ENCODE results near the gene TIGD3. TPM values are rescaled to one million over a fixed set of nuclear protein-coding genes. Genes with fewer than 3 reads are reported as not detected.

The TIGD3 gene
- total RNA-seq, 1 experiment from 2014 or later: 1.3 TPM

DNA sequence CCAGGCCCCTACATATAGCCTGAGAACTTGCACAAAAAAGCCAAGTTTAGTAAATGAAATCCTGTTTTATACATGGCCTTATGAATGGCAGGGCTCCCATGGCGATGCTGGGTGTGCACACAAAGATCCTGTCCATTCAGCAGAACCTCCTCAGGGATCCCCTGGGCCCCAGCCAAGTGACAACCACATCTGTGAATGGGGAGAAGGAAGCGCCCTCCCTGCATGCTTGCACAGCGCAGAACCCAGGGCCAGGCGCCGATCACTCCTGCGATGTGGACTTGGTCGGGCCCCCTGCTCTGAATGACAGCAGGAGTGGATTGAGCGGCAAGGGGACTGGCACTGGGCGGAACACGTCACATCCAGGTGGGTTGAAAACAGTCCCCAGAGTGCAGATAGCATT is 44.3 kb upstream of the TIGD3 start:
- H3K4me2 ChIP-seq (ENCODE audit: low read length): no peak overlapping the region
- BruUV-seq (replicated peaks): no TSS peak
- H3K27me3 ChIP-seq (ENCODE audit: low read length): no peaks in the 10 kb centered on the region
- H4K20me1 ChIP-seq (ENCODE audit: low read length): no peaks in the 10 kb centered on the region
- ATAC-seq: no peak
- H3F3A ChIP-seq (ENCODE audit: low read length, unreplicated experiment): no peaks in the 10 kb centered on the region
- H2AFZ ChIP-seq (ENCODE audit: low read length): no peak overlapping the region
- ChIA-PET POLR2A (ENCODE audit: unreplicated experiment) (no interaction called here), CTCF (interaction anchor here (0.9 kb wide), 1 partner anchor 35 kb away, joined by 33 read pairs; no protein-coding TSS in a partner anchor)
- H3K79me2 ChIP-seq (ENCODE audit: low read length): peaks cover 5% of the 10 kb centered on the region
- TF ChIP-seq, protein P1, sequence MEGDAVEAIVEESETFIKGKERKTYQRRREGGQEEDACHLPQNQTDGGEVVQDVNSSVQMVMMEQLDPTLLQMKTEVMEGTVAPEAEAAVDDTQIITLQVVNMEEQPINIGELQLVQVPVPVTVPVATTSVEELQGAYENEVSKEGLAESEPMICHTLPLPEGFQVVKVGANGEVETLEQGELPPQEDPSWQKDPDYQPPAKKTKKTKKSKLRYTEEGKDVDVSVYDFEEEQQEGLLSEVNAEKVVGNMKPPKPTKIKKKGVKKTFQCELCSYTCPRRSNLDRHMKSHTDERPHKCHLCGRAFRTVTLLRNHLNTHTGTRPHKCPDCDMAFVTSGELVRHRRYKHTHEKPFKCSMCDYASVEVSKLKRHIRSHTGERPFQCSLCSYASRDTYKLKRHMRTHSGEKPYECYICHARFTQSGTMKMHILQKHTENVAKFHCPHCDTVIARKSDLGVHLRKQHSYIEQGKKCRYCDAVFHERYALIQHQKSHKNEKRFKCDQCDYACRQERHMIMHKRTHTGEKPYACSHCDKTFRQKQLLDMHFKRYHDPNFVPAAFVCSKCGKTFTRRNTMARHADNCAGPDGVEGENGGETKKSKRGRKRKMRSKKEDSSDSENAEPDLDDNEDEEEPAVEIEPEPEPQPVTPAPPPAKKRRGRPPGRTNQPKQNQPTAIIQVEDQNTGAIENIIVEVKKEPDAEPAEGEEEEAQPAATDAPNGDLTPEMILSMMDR (conservative IDR thresholded peaks at IDR 0.05; ENCODE audit: low read depth, low read length): no peak
- TF ChIP-seq EZH2phosphoT487 (IDR thresholded peaks at IDR 0.05; ENCODE audit: borderline replicate concordance, low read length) (no peak), EZH2 (IDR thresholded peaks at IDR 0.05; ENCODE audit: low read length, unreplicated experiment) (no peak)
- DNase-seq: no peak
- intact Hi-C loops (cut with micrococcal nuclease): loop anchor here (10.0 kb wide), 1 partner anchor 125 kb away; the partner anchor contains the start of gene CAPN1
- H3K4me1 ChIP-seq (ENCODE audit: insufficient read depth, low read length): peaks cover 23% of the 10 kb centered on the region
- no peaks in the 10 kb centered on the region for H3K9me2 ChIP-seq (replicated peaks; ENCODE audit: low read length)
- H3K9me3 ChIP-seq (ENCODE audit: low read length): no peaks in the 10 kb centered on the region
- no peak overlapping the region for H3K27ac ChIP-seq (ENCODE audit: low read length)
- H3K36me3 ChIP-seq (ENCODE audit: low read depth, low read length): no peaks in the 10 kb centered on the region
- H3K4me3 ChIP-seq (ENCODE audit: low read length): no peak overlapping the region
- no peak overlapping the region for H3K9ac ChIP-seq (ENCODE audit: low read length)

DNA sequence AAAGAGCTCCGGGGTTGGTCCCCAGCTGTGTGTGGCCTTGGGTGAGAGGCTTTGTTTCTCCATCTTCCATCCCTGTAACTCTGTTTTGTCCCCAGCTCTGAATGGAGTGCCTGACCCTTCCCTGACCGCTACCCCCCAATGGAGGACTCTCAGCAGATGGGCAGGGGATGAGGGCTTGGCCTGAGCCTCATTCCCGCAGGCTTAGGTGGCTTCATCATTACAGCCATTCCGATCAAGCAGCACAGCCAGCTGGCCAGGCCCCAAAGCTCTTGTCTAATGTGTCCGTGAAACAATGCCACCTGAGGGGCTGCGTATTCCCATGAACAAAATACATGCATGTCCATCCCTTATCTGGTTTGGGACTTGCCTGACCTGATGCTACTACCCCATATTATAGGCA is 43.8 kb upstream of the TIGD3 start:
- BruUV-seq (replicated peaks): no TSS peak
- no peaks in the 10 kb centered on the region for H3K9me3 ChIP-seq (ENCODE audit: low read length)
- H3K79me2 ChIP-seq (ENCODE audit: low read length): peaks cover 10% of the 10 kb centered on the region
- H4K20me1 ChIP-seq (ENCODE audit: low read length): no peaks in the 10 kb centered on the region
- ChIA-PET POLR2A (ENCODE audit: unreplicated experiment) (no interaction called here), CTCF (interaction anchor here (0.9 kb wide), 1 partner anchor 36 kb away, joined by 33 read pairs; no protein-coding TSS in a partner anchor)
- DNase-seq (no peak), ATAC-seq (no peak)
- H3K9me2 ChIP-seq (replicated peaks; ENCODE audit: low read length): no peaks in the 10 kb centered on the region
- H3F3A ChIP-seq (ENCODE audit: low read length, unreplicated experiment): no peaks in the 10 kb centered on the region
- H3K4me3 ChIP-seq (ENCODE audit: low read length): no peak overlapping the region
- H3K27ac ChIP-seq (ENCODE audit: low read length): peak overlapping the region; percentile 24
- H3K4me2 ChIP-seq (ENCODE audit: low read length): 0 out of 2 replicates have a peak overlapping the region, but pooled peaks have one; percentile 4
- TF ChIP-seq EZH2phosphoT487 (IDR thresholded peaks at IDR 0.05; ENCODE audit: borderline replicate concordance, low read length): no peak
- no peak for TF ChIP-seq EZH2 (IDR thresholded peaks at IDR 0.05; ENCODE audit: low read length, unreplicated experiment)
- TF ChIP-seq, protein P1 (conservative IDR thresholded peaks at IDR 0.05; ENCODE audit: low read depth, low read length): no peak
- intact Hi-C loops (cut with micrococcal nuclease): loop anchor here (10.0 kb wide), 1 partner anchor 126 kb away; the partner anchor contains the start of gene CAPN1
- peaks cover 23% of the 10 kb centered on the region for H3K4me1 ChIP-seq (ENCODE audit: insufficient read depth, low read length)
- no peaks in the 10 kb centered on the region for H3K27me3 ChIP-seq (ENCODE audit: low read length)
- no peak overlapping the region for H3K9ac ChIP-seq (ENCODE audit: low read length)
- H3K36me3 ChIP-seq (ENCODE audit: low read depth, low read length): no peaks in the 10 kb centered on the region
- H2AFZ ChIP-seq (ENCODE audit: low read length): no peak overlapping the region

- H3K27ac ChIP-seq (ENCODE audit: low read length): peak overlapping the region; percentile 24
- ATAC-seq: no peak
- POLR2A ChIA-PET (ENCODE audit: unreplicated experiment): no interaction called here
Measured at GRCh38 chr11:65311170-65311678, 43.3 kb upstream of the TIGD3 start.

More at GRCh38 chr11:65311170-65311678, 43.3 kb upstream of the TIGD3 start:
- Histone ChIP-seq H3K27me3 (ENCODE audit: low read length) (no peaks in the 10 kb centered on the region), H3K36me3 (ENCODE audit: low read depth, low read length) (no peaks in the 10 kb centered on the region), H3K4me3 (ENCODE audit: low read length) (no peak overlapping the region), H3F3A (ENCODE audit: low read length, unreplicated experiment) (no peaks in the 10 kb centered on the region), H3K4me1 (ENCODE audit: insufficient read depth, low read length) (peaks cover 27% of the 10 kb centered on the region), H3K79me2 (ENCODE audit: low read length) (peaks cover 15% of the 10 kb centered on the region), H2AFZ (ENCODE audit: low read length) (no peak overlapping the region), H4K20me1 (ENCODE audit: low read length) (no peaks in the 10 kb centered on the region), H3K9me2 (replicated peaks; ENCODE audit: low read length) (no peaks in the 10 kb centered on the region), H3K9me3 (ENCODE audit: low read length) (no peaks in the 10 kb centered on the region), H3K4me2 (ENCODE audit: low read length) (0 out of 2 replicates have a peak overlapping the region, but pooled peaks have one; percentile 4), H3K9ac (ENCODE audit: low read length) (no peak overlapping the region)
- TF ChIP-seq, protein P1 (conservative IDR thresholded peaks at IDR 0.05; ENCODE audit: low read depth, low read length): no peak
- no peak for TF ChIP-seq EZH2 (IDR thresholded peaks at IDR 0.05; ENCODE audit: low read length, unreplicated experiment)
- TF ChIP-seq EZH2phosphoT487 (IDR thresholded peaks at IDR 0.05; ENCODE audit: borderline replicate concordance, low read length): no peak
- peak; percentile 70 for DNase-seq
- no TSS peak for BruUV-seq (replicated peaks)
- intact Hi-C loops (cut with micrococcal nuclease): loop anchor here (10.0 kb wide), 1 partner anchor 126 kb away; the partner anchor contains the start of gene CAPN1
- CTCF ChIA-PET: interaction anchor here (0.9 to 1.8 kb wide), 1 partner anchor 36 kb away, joined by 17 to 33 read pairs; no protein-coding TSS in a partner anchor
